ENCODE results near the gene WNT5B. TPM values are rescaled to one million over a fixed set of nuclear protein-coding genes. Genes with fewer than 3 reads are reported as not detected.

WNT5B gene
- total and polyA plus RNA-seq, 2 of the 4 experiments (the other 2 are of a cell fraction): 83.7 to 102 TPM

GRCh38 chr12:1650978-1651361 lies 21.9 kb downstream of the WNT5B start:
- no peak for ATAC-seq (ENCODE audit: low read depth)
- Histone ChIP-seq H2BK5ac (ENCODE audit: low read depth, low read length, poor library complexity, severe bottlenecking) (no peak overlapping the region), H3K23ac (ENCODE audit: low read depth, low read length) (no peak overlapping the region), H2AK5ac (ENCODE audit: low read depth, low read length) (no peak overlapping the region), H3K79me1 (ENCODE audit: low read depth in 1 of 2, low read length in 2 of 2) (peaks cover 0 to 35% of the 10 kb centered on the region in 2 experiments; a peak in 3 of 4 replicates), H3K9me3 (ENCODE audit: control insufficient read depth, insufficient read depth, low read length) (no peaks in the 10 kb centered on the region), H3K9me1 (ENCODE audit: insufficient read depth, low read length) (peaks cover 6% of the 10 kb centered on the region), H3K18ac (ENCODE audit: low read depth, low read length) (no peak overlapping the region), H3K4me3 (ENCODE audit: insufficient read depth, low read depth, low read length) (no peak overlapping the region), H2BK120ac (ENCODE audit: low read depth, low read length) (no peak overlapping the region), H2AFZ (replicated peaks; ENCODE audit: low read length, poor library complexity) (no peak overlapping the region), H2BK15ac (ENCODE audit: low read depth, low read length) (no peak overlapping the region), H4K5ac (ENCODE audit: low read depth, low read length) (no peak overlapping the region), H2AK9ac (replicated peaks; ENCODE audit: low read depth, low read length, poor library complexity) (no peak overlapping the region), H3K27me3 (ENCODE audit: control insufficient read depth, insufficient read depth, low read length) (no peaks in the 10 kb centered on the region), H3K27ac (ENCODE audit: insufficient read depth, low read length) (no peak overlapping the region), H3K4me2 (ENCODE audit: low read depth, low read length) (no peak overlapping the region), H2BK20ac (ENCODE audit: low read depth, low read length) (no peak overlapping the region), H4K20me1 (ENCODE audit: insufficient read depth, low read length) (peaks cover 22% of the 10 kb centered on the region; the same call in 1 of the 2 replicates), H3K56ac (ENCODE audit: extremely low read depth, insufficient read depth, low read length) (no peak overlapping the region), H3K9ac (ENCODE audit: low read depth, low read length) (no peak overlapping the region), H3K36me3 (ENCODE audit: control insufficient read depth, insufficient read depth, low read length) (peaks cover 12% of the 10 kb centered on the region), H3K4ac (ENCODE audit: low read depth, low read length) (no peak overlapping the region), H3K4me1 (ENCODE audit: control insufficient read depth, insufficient read depth, low read length) (peaks cover 4% of the 10 kb centered on the region), H3K14ac (replicated peaks; ENCODE audit: low read depth, low read length) (no peak overlapping the region), H4K8ac (ENCODE audit: low read depth in 2 of 2, low read length in 2 of 2) (no peak overlapping the region), H4K91ac (ENCODE audit: insufficient read depth, low read depth, low read length) (no peak overlapping the region)
- no TSS peak for BruUV-seq (replicated peaks)
- CTCF ChIA-PET: interaction anchor here (1.0 to 1.6 kb wide), 2 partner anchors 14 to 16 kb away, joined by 3 to 4 read pairs; no protein-coding TSS in a partner anchor
- dilution Hi-C loops (cut with HindIII; ENCODE audit: low sequenced_read_pairs, unreplicated experiment): no loop called here
- TF ChIP-seq CHD1 (IDR thresholded peaks at IDR 0.05; ENCODE audit: low read depth, low read length): no peak
- TF ChIP-seq, protein P1, sequence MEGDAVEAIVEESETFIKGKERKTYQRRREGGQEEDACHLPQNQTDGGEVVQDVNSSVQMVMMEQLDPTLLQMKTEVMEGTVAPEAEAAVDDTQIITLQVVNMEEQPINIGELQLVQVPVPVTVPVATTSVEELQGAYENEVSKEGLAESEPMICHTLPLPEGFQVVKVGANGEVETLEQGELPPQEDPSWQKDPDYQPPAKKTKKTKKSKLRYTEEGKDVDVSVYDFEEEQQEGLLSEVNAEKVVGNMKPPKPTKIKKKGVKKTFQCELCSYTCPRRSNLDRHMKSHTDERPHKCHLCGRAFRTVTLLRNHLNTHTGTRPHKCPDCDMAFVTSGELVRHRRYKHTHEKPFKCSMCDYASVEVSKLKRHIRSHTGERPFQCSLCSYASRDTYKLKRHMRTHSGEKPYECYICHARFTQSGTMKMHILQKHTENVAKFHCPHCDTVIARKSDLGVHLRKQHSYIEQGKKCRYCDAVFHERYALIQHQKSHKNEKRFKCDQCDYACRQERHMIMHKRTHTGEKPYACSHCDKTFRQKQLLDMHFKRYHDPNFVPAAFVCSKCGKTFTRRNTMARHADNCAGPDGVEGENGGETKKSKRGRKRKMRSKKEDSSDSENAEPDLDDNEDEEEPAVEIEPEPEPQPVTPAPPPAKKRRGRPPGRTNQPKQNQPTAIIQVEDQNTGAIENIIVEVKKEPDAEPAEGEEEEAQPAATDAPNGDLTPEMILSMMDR (conservative IDR thresholded peaks at IDR 0.05; ENCODE audit: low read depth, low read length): no peak
- TF ChIP-seq RAD21 (IDR thresholded peaks at IDR 0.05; ENCODE audit: low read length): no peak
- TF ChIP-seq BHLHE40 (IDR thresholded peaks at IDR 0.05; ENCODE audit: low read depth, low read length): no peak
- TF ChIP-seq MAZ (IDR thresholded peaks at IDR 0.05; ENCODE audit: borderline replicate concordance, low read depth, low read length): no peak
- WGBS, 2 experiments (ENCODE audit: extremely low coverage in 2 of 2, insufficient read length in 1 of 2): 83% methylated on average over 1 of the region's 6 CpGs; no CpG with 5 or more reads in 1 of the 2 experiments
- in situ Hi-C loops (cut with MboI; ENCODE audit: low sequenced_read_pairs): loop anchor here (10.0 to 25.0 kb wide), 2 partner anchors 374 to 636 kb away; no protein-coding TSS in a partner anchor
- intact Hi-C loops (cut with micrococcal nuclease): no loop called here
- DNase-seq: no peak
- POLR2A ChIA-PET (ENCODE audit: unreplicated experiment): no interaction called here
